Natural killer cell (primary cell): ENCODE measurements around the gene NEURL2. TPM values are rescaled to one million over a fixed set of nuclear protein-coding genes. Genes with fewer than 3 reads are reported as not detected.

Experiments
- ATAC-seq, 3 donors: fragments of 150-1000 bp in 2 of 3; fragments of 200-7000 bp in 1 of 3; cut with Tn5 transposase; 1 replicate in 1 of 3; 2 replicates in 2 of 3; pipeline ENCODE4 v1.10.0; 2021; ENCODE audit warnings: mild to moderate bottlenecking in 2 of 3, moderate library complexity in 2 of 3
- DNase-seq, 2 donors: peaks; one replicate each; pipeline versions ENCODE4 v3.0.0 to v3.0.0-alpha.2; 2013 to 2021; ENCODE audit warnings: mixed read lengths in 1 of 2
- H3K27ac ChIP-seq: one replicate; pipeline ENCODE4 v1.5.1; 2013; ENCODE audit warnings: mild to moderate bottlenecking, low read length
- H3K27me3 ChIP-seq: one replicate; pipeline ENCODE4 v1.6.1; 2013; ENCODE audit warnings: low read length; ENCODE audit not compliant: control insufficient read depth, insufficient read depth
- H3K36me3 ChIP-seq: one replicate; pipeline ENCODE4 v1.6.1; 2013; ENCODE audit warnings: low read length; ENCODE audit not compliant: control insufficient read depth, insufficient read depth
- H3K4me1 ChIP-seq: one replicate; pipeline ENCODE4 v1.6.1; 2013; ENCODE audit warnings: low read length; ENCODE audit not compliant: control insufficient read depth, insufficient read depth
- H3K4me3 ChIP-seq: one replicate; pipeline ENCODE4 v1.5.1; 2013; ENCODE audit warnings: low read length
- H3K9me3 ChIP-seq: one replicate; pipeline ENCODE4 v1.6.1; 2013; ENCODE audit warnings: low read length; ENCODE audit not compliant: control insufficient read depth, insufficient read depth
- H3K27ac Mint-ChIP-seq, 2 donors: one replicate each; pipeline ENCODE4 v1.8.0; 2022; ENCODE audit warnings: mild to moderate bottlenecking in 2 of 2, mixed read lengths in 2 of 2, moderate library complexity in 1 of 2
- H3K27me3 Mint-ChIP-seq, 2 donors: one replicate each; pipeline ENCODE4 v1.8.0; 2022; ENCODE audit warnings: low read depth in 2 of 2, mixed read lengths in 2 of 2
- H3K36me3 Mint-ChIP-seq: one replicate; pipeline ENCODE4 v1.8.0; 2022; ENCODE audit warnings: mixed read lengths
- H3K4me1 Mint-ChIP-seq, 2 donors: one replicate each; pipeline ENCODE4 v1.8.0; 2022; ENCODE audit warnings: mixed read lengths in 2 of 2
- H3K4me3 Mint-ChIP-seq: one replicate; pipeline ENCODE4 v1.8.0; 2022; ENCODE audit warnings: mild to moderate bottlenecking, moderate library complexity, mixed read lengths
- H3K9me3 Mint-ChIP-seq, 2 donors: one replicate each; pipeline ENCODE4 v1.8.0; 2022; ENCODE audit warnings: mixed read lengths in 2 of 2
- WGBS: methylation state at CpG from one replicate; pipeline ENCODE4 v1.1.7; 2013; ENCODE audit warnings: missing lambda C conversion rate; ENCODE audit not compliant: insufficient coverage; 5-methylcytosine and 5-hydroxymethylcytosine counted together
- intact Hi-C: fragments of 100-400 bp; cut with micrococcal nuclease; formaldehyde crosslinking; loops from one replicate; pipeline ENCODE4 v1.14.2; 2022
- total RNA-seq, 4 donors: library from RNA; stranded (reverse); fragments of 120-200 nt in 1 of 4; gene quantifications; one replicate each; pipeline versions ENCODE4 v1.2.3 to v1.2.4, GENCODE V29; 2013 to 2022
- TF ChIP-seq, protein P1 (sequence below): fragments of 200-600 bp; IDR thresholded peaks from one replicate; pipeline ENCODE4 v1.8.0; 2022; ENCODE audit warnings: antibody characterized with exemption

The NEURL2 gene
- total RNA-seq, 3 donors from 2014 or later (not counting 1 experiment from before 2014, with no cell fraction given): 0.89 to 1.4 (median 1.4) TPM

DNA sequence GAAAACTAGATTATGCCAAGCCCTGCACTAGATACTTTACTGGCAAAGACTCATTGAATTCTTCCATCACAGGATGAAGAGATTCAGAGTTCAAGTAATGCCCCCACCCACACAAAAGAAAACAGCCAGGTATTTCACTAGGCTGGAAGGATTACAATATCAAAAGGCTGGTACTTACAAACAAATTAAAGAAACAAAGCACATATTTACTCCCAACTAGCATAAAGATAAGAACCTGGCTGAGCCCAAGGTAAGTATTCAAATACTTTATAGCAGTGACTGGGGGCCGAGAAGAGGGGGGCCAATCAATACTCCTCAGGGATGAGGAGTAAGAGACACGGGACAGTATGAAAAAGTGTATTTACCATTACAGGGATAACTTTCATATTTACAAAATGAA is 37.5 kb downstream of the NEURL2 start:
- peaks cover 28% of the 10 kb centered on the region for H3K36me3 ChIP-seq
- TF ChIP-seq, protein P1, sequence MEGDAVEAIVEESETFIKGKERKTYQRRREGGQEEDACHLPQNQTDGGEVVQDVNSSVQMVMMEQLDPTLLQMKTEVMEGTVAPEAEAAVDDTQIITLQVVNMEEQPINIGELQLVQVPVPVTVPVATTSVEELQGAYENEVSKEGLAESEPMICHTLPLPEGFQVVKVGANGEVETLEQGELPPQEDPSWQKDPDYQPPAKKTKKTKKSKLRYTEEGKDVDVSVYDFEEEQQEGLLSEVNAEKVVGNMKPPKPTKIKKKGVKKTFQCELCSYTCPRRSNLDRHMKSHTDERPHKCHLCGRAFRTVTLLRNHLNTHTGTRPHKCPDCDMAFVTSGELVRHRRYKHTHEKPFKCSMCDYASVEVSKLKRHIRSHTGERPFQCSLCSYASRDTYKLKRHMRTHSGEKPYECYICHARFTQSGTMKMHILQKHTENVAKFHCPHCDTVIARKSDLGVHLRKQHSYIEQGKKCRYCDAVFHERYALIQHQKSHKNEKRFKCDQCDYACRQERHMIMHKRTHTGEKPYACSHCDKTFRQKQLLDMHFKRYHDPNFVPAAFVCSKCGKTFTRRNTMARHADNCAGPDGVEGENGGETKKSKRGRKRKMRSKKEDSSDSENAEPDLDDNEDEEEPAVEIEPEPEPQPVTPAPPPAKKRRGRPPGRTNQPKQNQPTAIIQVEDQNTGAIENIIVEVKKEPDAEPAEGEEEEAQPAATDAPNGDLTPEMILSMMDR: no peak
- no CpG with 5 or more reads among the region's 2 CpGs for WGBS
- no peaks in the 10 kb centered on the region for H3K9me3 ChIP-seq
- no peaks in the 10 kb centered on the region for H3K27me3 ChIP-seq
- no peak for DNase-seq
- no peak overlapping the region for H3K27ac ChIP-seq
- H3K27ac Mint-ChIP-seq: no peak overlapping the region
- no peaks in the 10 kb centered on the region for H3K27me3 Mint-ChIP-seq
- no peak for ATAC-seq
- H3K9me3 Mint-ChIP-seq: no peaks in the 10 kb centered on the region
- intact Hi-C loops: no loop called here
- H3K4me3 ChIP-seq: no peak overlapping the region
- H3K4me1 Mint-ChIP-seq: peaks cover 23 to 44% of the 10 kb centered on the region in 2 donors
- no peaks in the 10 kb centered on the region for H3K36me3 Mint-ChIP-seq
- H3K4me1 ChIP-seq: peaks cover 33% of the 10 kb centered on the region
- H3K4me3 Mint-ChIP-seq: no peak overlapping the region

DNA sequence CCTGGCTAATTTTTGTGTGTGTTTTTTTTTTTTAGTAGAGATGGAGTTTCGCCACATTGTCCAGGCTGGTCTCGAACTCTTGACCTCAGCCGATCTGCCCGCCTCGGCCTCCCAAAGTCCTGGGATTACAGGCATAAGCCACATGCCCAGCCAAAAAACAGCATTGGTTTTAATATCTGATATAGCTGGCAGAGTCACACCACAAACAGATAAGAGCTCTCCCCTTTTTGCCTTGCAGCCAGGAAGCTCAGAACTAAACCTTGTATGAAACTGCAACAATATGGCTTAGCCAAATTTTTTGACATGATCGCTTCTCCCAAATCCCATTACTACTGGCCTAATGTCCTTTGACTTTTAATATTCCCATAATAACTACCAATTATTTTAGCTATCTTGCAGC is 38.7 kb downstream of the NEURL2 start:
- Histone ChIP-seq H3K36me3 (peaks cover 35% of the 10 kb centered on the region), H3K4me1 (peaks cover 22% of the 10 kb centered on the region), H3K4me3 (no peak overlapping the region), H3K27me3 (no peaks in the 10 kb centered on the region), H3K27ac (no peak overlapping the region), H3K9me3 (no peaks in the 10 kb centered on the region)
- intact Hi-C loops: no loop called here
- Mint-ChIP-seq H3K4me3 (no peak overlapping the region), H3K27ac (no peak overlapping the region), H3K36me3 (no peaks in the 10 kb centered on the region), H3K9me3 (no peaks in the 10 kb centered on the region), H3K27me3 (no peaks in the 10 kb centered on the region), H3K4me1 (peaks cover 18 to 34% of the 10 kb centered on the region in 2 donors)
- no peak for DNase-seq
- WGBS: 94% methylated on average over 6 of the region's 6 CpGs
- TF ChIP-seq, protein P1: no peak
- no peak for ATAC-seq

DNA sequence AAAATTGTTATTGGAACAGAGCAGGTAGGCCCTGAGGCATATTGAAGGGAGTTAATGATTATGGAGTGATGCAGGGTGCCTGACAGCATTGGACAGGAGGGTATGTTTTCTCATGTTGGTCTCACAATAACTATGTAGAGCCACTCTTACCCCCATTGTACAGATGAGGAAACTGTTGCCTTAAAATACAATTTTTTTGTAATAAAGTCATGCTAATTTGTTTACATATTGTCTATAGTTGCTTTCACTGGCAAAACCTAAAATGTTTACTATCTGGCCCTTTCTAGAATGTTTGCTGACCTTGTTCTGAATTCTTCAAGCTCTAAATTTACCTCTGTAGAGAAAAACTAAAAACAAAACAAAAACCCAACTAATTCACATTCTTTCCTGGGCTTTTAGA is 39.5 kb downstream of the NEURL2 start:
- Mint-ChIP-seq H3K27ac (no peak overlapping the region), H3K4me3 (no peak overlapping the region), H3K27me3 (no peaks in the 10 kb centered on the region), H3K4me1 (peaks cover 14 to 27% of the 10 kb centered on the region in 2 donors), H3K9me3 (no peaks in the 10 kb centered on the region), H3K36me3 (no peaks in the 10 kb centered on the region)
- no peaks in the 10 kb centered on the region for H3K9me3 ChIP-seq
- no peak overlapping the region for H3K4me3 ChIP-seq
- no peaks in the 10 kb centered on the region for H3K27me3 ChIP-seq
- no peak overlapping the region for H3K27ac ChIP-seq
- peaks cover 17% of the 10 kb centered on the region for H3K4me1 ChIP-seq
- TF ChIP-seq, protein P1: no peak
- ATAC-seq (no peak), DNase-seq (no peak)
- intact Hi-C loops: no loop called here
- peaks cover 37% of the 10 kb centered on the region for H3K36me3 ChIP-seq

DNA sequence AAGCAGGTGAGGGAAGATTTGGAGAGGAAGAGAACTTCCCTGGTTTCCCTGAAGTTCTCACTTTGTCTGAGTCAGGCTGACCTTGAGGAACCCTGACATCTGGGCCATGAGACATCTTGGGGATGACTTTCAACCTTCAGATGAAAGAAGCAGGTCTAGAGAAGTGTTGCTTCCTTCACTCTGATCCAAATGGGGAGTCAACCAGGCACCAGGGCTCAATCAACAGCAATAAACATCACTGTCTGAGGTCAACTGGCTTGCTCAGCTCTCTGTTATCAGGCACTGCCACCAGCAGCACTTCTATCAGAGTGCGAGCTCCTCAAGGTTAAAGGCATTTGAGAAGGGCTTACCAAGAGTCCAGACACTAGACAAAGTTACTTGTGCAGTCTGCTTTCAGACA is 40.1 kb downstream of the NEURL2 start:
- H3K4me1 ChIP-seq: peaks cover 11% of the 10 kb centered on the region
- ATAC-seq (no peak), DNase-seq (no peak)
- H3K27me3 ChIP-seq: no peaks in the 10 kb centered on the region
- intact Hi-C loops: no loop called here
- Mint-ChIP-seq H3K9me3 (no peaks in the 10 kb centered on the region), H3K27ac (no peak overlapping the region), H3K4me3 (no peak overlapping the region), H3K36me3 (no peaks in the 10 kb centered on the region), H3K4me1 (peaks cover 11 to 21% of the 10 kb centered on the region in 2 donors), H3K27me3 (no peaks in the 10 kb centered on the region)
- WGBS: 67% methylated on average over 1 of the region's 1 CpG
- no peak overlapping the region for H3K27ac ChIP-seq
- no peak overlapping the region for H3K4me3 ChIP-seq
- peaks cover 42% of the 10 kb centered on the region for H3K36me3 ChIP-seq
- TF ChIP-seq, protein P1: no peak
- no peaks in the 10 kb centered on the region for H3K9me3 ChIP-seq
